ENCODE measurements around the gene REP15. TPM values are rescaled to one million over a fixed set of nuclear protein-coding genes. Genes with fewer than 3 reads are reported as not detected.
"Not testable (repeated sequence)": the region's sequence is repeated elsewhere in the genome, so short reads cannot be mapped to it uniquely, and the experiment has no call there.

REP15 gene
- total and polyA plus RNA-seq, 2 of the 4 experiments (the other 2 are of a cell fraction) = 0.48 to 2.2 TPM

- BruUV-seq (replicated peaks); H2AFZ ChIP-seq (replicated peaks; ENCODE audit: low read length, poor library complexity); H3K27ac ChIP-seq (ENCODE audit: insufficient read depth, low read length); H4K91ac ChIP-seq (ENCODE audit: insufficient read depth, low read depth, low read length); H2AK5ac ChIP-seq (ENCODE audit: low read depth, low read length); H2BK5ac ChIP-seq (ENCODE audit: low read depth, low read length, poor library complexity, severe bottlenecking); H4K5ac ChIP-seq (ENCODE audit: low read depth, low read length); H3K56ac ChIP-seq (ENCODE audit: extremely low read depth, insufficient read depth, low read length); H3K4ac ChIP-seq (ENCODE audit: low read depth, low read length); H2BK120ac ChIP-seq (ENCODE audit: low read depth, low read length); H3K14ac ChIP-seq (replicated peaks; ENCODE audit: low read depth, low read length); H3K27me3 ChIP-seq (ENCODE audit: control insufficient read depth, insufficient read depth, low read length); ATAC-seq (ENCODE audit: low read depth); H3K9me1 ChIP-seq (ENCODE audit: insufficient read depth, low read length); DNase-seq; H3K4me1 ChIP-seq (ENCODE audit: control insufficient read depth, insufficient read depth, low read length); H3K23ac ChIP-seq (ENCODE audit: low read depth, low read length); H3K9ac ChIP-seq (ENCODE audit: low read depth, low read length); H3K4me2 ChIP-seq (ENCODE audit: low read depth, low read length); intact Hi-C loops (cut with micrococcal nuclease); H4K8ac ChIP-seq (ENCODE audit: low read depth in 2 of 2, low read length in 2 of 2); H2AK9ac ChIP-seq (replicated peaks; ENCODE audit: low read depth, low read length, poor library complexity); H2BK15ac ChIP-seq (ENCODE audit: low read depth, low read length); H3K18ac ChIP-seq (ENCODE audit: low read depth, low read length); H3K9me3 ChIP-seq (ENCODE audit: control insufficient read depth, insufficient read depth, low read length); dilution Hi-C loops (cut with HindIII; ENCODE audit: low sequenced_read_pairs, unreplicated experiment); H4K20me1 ChIP-seq (ENCODE audit: insufficient read depth, low read length); POLR2A ChIA-PET (ENCODE audit: unreplicated experiment); H3K4me3 ChIP-seq (ENCODE audit: insufficient read depth, low read depth, low read length); H2BK20ac ChIP-seq (ENCODE audit: low read depth, low read length): not testable (repeated sequence)
- in situ Hi-C loops (cut with MboI; ENCODE audit: low sequenced_read_pairs) = loop anchor here (10.0 to 25.0 kb wide), 2 partner anchors 429 to 1242 kb away; no protein-coding TSS in a partner anchor
- CTCF ChIA-PET = interaction anchor here (1.0 kb wide), 1 partner anchor 13 kb away, joined by 4 read pairs; no protein-coding TSS in a partner anchor
- no CpG with 5 or more reads among the region's 1 CpG for WGBS, 2 experiments (ENCODE audit: extremely low coverage in 2 of 2, insufficient read length in 1 of 2)
- Histone ChIP-seq H3K79me1 (ENCODE audit: low read depth in 1 of 2, low read length in 2 of 2) (peaks cover 18 to 32% of the 10 kb centered on the region in 2 experiments), H3K36me3 (ENCODE audit: control insufficient read depth, insufficient read depth, low read length) (peaks cover 11% of the 10 kb centered on the region)
These were observed 49.5 kb downstream of the REP15 start for GRCh38 chr12:27745734-27746133.

Other genes starting within 250 kb of the REP15 start
- gene SMCO2, start 249.7 kb upstream of the REP15 start, total RNA-seq (2012; rRNA removed) = not detected in 2 replicates
- gene SMCO2, start 249.7 kb upstream of the REP15 start, polyA plus RNA-seq (2012; rRNA removed) = 0.19 and 0.33 TPM in 2 replicates
- 72.2 and 78.6 TPM in 2 replicates for gene PPFIBP1, start 172.2 kb upstream of the REP15 start, total RNA-seq (2012; rRNA removed)
- gene PPFIBP1, start 172.2 kb upstream of the REP15 start, polyA plus RNA-seq (2012; rRNA removed) = 27.5 and 30.4 TPM in 2 replicates
- gene MRPS35, start 14.4 kb downstream of the REP15 start, total RNA-seq (2012; rRNA removed) = 27.4 and 46.9 TPM in 2 replicates
- gene MRPS35, start 14.4 kb downstream of the REP15 start, polyA plus RNA-seq (2012; rRNA removed) = 35.6 and 40.1 TPM in 2 replicates
- 28.3 and 33.1 TPM in 2 replicates for gene KLHL42, start 83.8 kb downstream of the REP15 start, total RNA-seq (2012; rRNA removed)
- gene KLHL42, start 83.8 kb downstream of the REP15 start, polyA plus RNA-seq (2012; rRNA removed) = 16.0 and 16.7 TPM in 2 replicates
- not detected in 2 replicates for gene MANSC4, start 83.8 kb downstream of the REP15 start, total RNA-seq (2012; rRNA removed)
- gene MANSC4, start 83.8 kb downstream of the REP15 start, polyA plus RNA-seq (2012; rRNA removed) = not detected in 2 replicates

All from IMR-90 (cell line).